ENCODE data around the gene SMIM22.

- TF ChIP-seq CEBPB (IDR thresholded peaks at IDR 0.05) (no peak), RAD21 (conservative IDR thresholded peaks at IDR 0.05 in 1 of 2, IDR thresholded peaks at IDR 0.05 in 1 of 2) (no peak), NFE2L2 (conservative IDR thresholded peaks at IDR 0.05; ENCODE audit: low read length) (no peak), NPAS2 (CRISPR knock-in tag; IDR thresholded peaks at IDR 0.05; ENCODE audit: borderline replicate concordance) (no peak), CTCF (IDR thresholded peaks at IDR 0.05) (no peak), ZNF302 (CRISPR knock-in tag; IDR thresholded peaks at IDR 0.05) (no peak), NR3C1 (IDR thresholded peaks at IDR 0.05) (no peak)
Measured at GRCh38 chr16:4832698-4833343, 37.7 kb downstream of the SMIM22 start.
